Peyer's patch (tissue), 4 donors: Measurements from ENCODE around the gene GTPBP10. TPM values are rescaled to one million over a fixed set of nuclear protein-coding genes. Genes with fewer than 3 reads are reported as not detected.

ENCODE experiments used
- DNase-seq, 3 donors: peaks; one replicate each; pipeline ENCODE4 v3.0.0-alpha.2; 2017 to 2019
- H3K27ac ChIP-seq, 4 donors: fragments of 200-600 bp; sonication (generic); one replicate each; pipeline ENCODE4 v1.5.1; 2016 to 2019
- H3K27me3 ChIP-seq, 2 donors: fragments of 200-600 bp; sonication (generic); one replicate each; pipeline ENCODE4 v1.5.1; 2019
- H3K36me3 ChIP-seq, 3 donors: fragments of 200-600 bp; sonication (generic); one replicate each; pipeline ENCODE4 v1.5.1; 2016 to 2019
- H3K4me1 ChIP-seq, 4 donors: fragments of 200-600 bp; sonication (generic); one replicate each; pipeline ENCODE4 v1.5.1; 2016 to 2019
- H3K4me3 ChIP-seq, 4 donors: fragments of 200-600 bp; sonication (generic); 1 replicate in 3 of 4; 2 replicates in 1 of 4; pipeline ENCODE4 v1.5.1; 2016 to 2019; ENCODE audit warnings: mild to moderate bottlenecking in 1 of 4
- H3K9me3 ChIP-seq, 4 donors: fragments of 200-600 bp; sonication (generic); one replicate each; pipeline ENCODE4 v1.5.1; 2016 to 2019; ENCODE audit warnings: mild to moderate bottlenecking in 1 of 4
- POLR2A ChIP-seq, 2 donors: fragments of 450-650 bp; IDR thresholded peaks; one replicate each; pipeline ENCODE4 v1.5.1; 2017; ENCODE audit warnings: antibody characterized with exemption in 2 of 2, mild to moderate bottlenecking in 2 of 2, moderate library complexity in 2 of 2
- total RNA-seq, 4 donors: library from RNA; depleted of rRNA; stranded (reverse); fragments of >200 nt; gene quantifications; one replicate each; pipeline ENCODE4 v1.1.0, GENCODE V29; 2016
- TF ChIP-seq, protein P1 (sequence below), 6 experiments: fragments of 450-650 bp in 4 of 6; fragments of 200-600 bp in 2 of 6; sonication (generic) in 1 of 6; IDR thresholded peaks; one replicate each; pipeline ENCODE4 v1.5.1; 2017 to 2019; ENCODE audit warnings: antibody characterized with exemption in 6 of 6, mild to moderate bottlenecking in 3 of 6, moderate library complexity in 1 of 6

The GTPBP10 gene
- total RNA-seq, 4 donors from 2014 or later, result 11.6 to 24.8 (median 17.8) TPM

DNA sequence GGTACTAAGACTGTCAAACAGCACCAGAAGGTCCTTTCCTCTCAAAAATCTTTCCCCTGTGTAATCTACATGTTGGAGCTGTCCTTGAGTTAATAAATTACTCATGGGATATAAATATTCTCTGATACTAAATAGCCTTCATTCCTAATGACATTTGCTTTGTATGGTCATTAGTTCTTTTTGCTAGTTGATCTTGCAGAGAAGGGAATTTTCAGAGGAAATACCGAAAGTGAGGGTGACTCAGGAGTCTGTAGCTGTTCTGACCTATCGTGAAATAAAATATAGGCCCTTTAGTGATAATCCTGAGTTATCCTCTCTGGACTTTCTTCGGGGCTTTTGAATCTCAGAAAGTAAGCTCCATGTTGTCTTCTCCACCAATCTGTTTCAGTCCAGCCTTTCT lies 37.3 kb downstream of the GTPBP10 start:
- no peak overlapping the region for H3K27ac ChIP-seq
- no peaks in the 10 kb centered on the region for H3K27me3 ChIP-seq
- peaks cover 0 to 73% (median 0%) of the 10 kb centered on the region in 3 donors for H3K36me3 ChIP-seq
- no peaks in the 10 kb centered on the region for H3K4me1 ChIP-seq
- DNase-seq, result no peak
- no peaks in the 10 kb centered on the region for H3K9me3 ChIP-seq
- no peak overlapping the region for H3K4me3 ChIP-seq
- TF ChIP-seq POLR2A (IDR thresholded peaks at IDR 0.05), result no peak
- TF ChIP-seq, protein P1, sequence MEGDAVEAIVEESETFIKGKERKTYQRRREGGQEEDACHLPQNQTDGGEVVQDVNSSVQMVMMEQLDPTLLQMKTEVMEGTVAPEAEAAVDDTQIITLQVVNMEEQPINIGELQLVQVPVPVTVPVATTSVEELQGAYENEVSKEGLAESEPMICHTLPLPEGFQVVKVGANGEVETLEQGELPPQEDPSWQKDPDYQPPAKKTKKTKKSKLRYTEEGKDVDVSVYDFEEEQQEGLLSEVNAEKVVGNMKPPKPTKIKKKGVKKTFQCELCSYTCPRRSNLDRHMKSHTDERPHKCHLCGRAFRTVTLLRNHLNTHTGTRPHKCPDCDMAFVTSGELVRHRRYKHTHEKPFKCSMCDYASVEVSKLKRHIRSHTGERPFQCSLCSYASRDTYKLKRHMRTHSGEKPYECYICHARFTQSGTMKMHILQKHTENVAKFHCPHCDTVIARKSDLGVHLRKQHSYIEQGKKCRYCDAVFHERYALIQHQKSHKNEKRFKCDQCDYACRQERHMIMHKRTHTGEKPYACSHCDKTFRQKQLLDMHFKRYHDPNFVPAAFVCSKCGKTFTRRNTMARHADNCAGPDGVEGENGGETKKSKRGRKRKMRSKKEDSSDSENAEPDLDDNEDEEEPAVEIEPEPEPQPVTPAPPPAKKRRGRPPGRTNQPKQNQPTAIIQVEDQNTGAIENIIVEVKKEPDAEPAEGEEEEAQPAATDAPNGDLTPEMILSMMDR (IDR thresholded peaks at IDR 0.05), result no peak

- no peaks in the 10 kb centered on the region for H3K27me3 ChIP-seq
- TF ChIP-seq POLR2A (IDR thresholded peaks at IDR 0.05), result no peak
- TF ChIP-seq, protein P1 (IDR thresholded peaks at IDR 0.05), result no peak
- H3K27ac ChIP-seq, result no peak overlapping the region
- no peak for DNase-seq
- no peaks in the 10 kb centered on the region for H3K4me1 ChIP-seq
- H3K4me3 ChIP-seq, result no peak overlapping the region
- no peaks in the 10 kb centered on the region for H3K9me3 ChIP-seq
- H3K36me3 ChIP-seq, result peaks cover 0 to 67% (median 0%) of the 10 kb centered on the region in 3 donors
Measured at GRCh38 chr7:90384433-90384832, 37.9 kb downstream of the GTPBP10 start.

DNA sequence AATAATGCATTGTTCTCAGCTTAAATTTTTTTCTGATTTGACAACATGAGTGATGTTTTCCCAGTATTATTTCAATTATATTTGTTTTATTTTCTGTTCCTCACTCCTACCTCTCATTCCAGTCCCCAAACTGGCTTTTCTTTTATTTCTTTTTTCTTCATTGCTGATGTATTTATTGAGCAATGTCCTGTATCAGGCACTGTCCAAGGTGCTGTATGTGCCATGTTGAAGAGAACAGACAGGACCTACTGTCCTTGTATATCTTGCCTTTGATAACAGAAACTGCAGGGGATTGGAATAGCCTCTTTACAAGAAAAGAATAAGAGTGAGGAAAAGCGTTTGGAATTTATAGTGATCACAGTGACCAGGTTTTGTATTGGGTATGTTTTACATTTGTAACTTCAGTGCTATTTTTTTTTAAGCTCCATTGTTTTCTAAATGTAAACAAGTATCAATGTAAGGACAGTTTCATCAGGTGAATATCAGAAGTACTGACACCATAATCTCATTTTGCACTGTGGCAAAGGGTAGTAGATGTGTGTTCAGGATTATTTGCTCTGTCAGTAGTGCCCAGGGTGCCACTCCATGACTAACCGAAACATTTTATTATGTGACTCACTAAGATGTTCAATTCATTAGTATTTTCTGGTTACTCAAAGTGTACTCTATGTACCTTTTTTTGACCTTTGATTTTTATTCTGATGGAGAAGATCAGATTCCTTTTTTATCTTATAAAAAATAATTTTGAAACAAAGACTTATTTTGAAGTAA lies 41.1 kb downstream of the GTPBP10 start:
- H3K4me1 ChIP-seq, result no peaks in the 10 kb centered on the region
- H3K36me3 ChIP-seq, result peaks cover 0 to 40% (median 0%) of the 10 kb centered on the region in 3 donors
- H3K9me3 ChIP-seq, result no peaks in the 10 kb centered on the region
- TF ChIP-seq, protein P1 (IDR thresholded peaks at IDR 0.05), result no peak
- TF ChIP-seq POLR2A (IDR thresholded peaks at IDR 0.05), result no peak
- no peak for DNase-seq
- H3K27ac ChIP-seq, result no peak overlapping the region
- no peak overlapping the region for H3K4me3 ChIP-seq
- no peaks in the 10 kb centered on the region for H3K27me3 ChIP-seq

DNA sequence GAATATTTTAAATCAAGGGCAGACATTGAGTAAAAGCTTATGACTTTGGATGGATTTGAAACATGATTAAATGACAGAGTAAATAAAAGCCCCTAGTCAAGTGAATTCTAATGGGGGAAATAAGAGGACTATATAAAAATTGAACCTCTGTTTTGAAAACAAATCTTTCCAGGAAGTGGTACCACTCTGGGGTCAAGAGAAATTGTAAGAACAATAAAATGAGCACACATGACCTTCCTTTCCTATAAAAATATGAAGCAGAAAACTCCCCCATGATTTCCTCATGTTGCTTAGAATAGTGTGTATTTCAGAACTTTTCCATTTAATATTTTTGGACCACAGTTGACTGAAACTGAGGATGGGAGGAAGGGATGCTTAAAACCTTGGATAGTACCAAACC lies 44.4 kb downstream of the GTPBP10 start:
- Histone ChIP-seq H3K27ac (no peak overlapping the region), H3K4me3 (no peak overlapping the region), H3K36me3 (peaks cover 0 to 10% (median 0%) of the 10 kb centered on the region in 3 donors), H3K27me3 (no peaks in the 10 kb centered on the region), H3K4me1 (no peaks in the 10 kb centered on the region), H3K9me3 (no peaks in the 10 kb centered on the region)
- no peak for DNase-seq
- no peak for TF ChIP-seq POLR2A (IDR thresholded peaks at IDR 0.05)
- TF ChIP-seq, protein P1 (IDR thresholded peaks at IDR 0.05), result no peak

GRCh38 chr7:90391488-90391887 lies 45.0 kb downstream of the GTPBP10 start:
- TF ChIP-seq POLR2A (IDR thresholded peaks at IDR 0.05), result no peak
- TF ChIP-seq, protein P1 (IDR thresholded peaks at IDR 0.05), result no peak
- Histone ChIP-seq H3K27ac (no peak overlapping the region), H3K36me3 (peaks cover 0 to 4% (median 0%) of the 10 kb centered on the region in 3 donors), H3K4me1 (no peaks in the 10 kb centered on the region), H3K9me3 (no peaks in the 10 kb centered on the region), H3K27me3 (no peaks in the 10 kb centered on the region), H3K4me3 (no peak overlapping the region)
- no peak for DNase-seq
